GM12878 (cell line): ENCODE results near the gene DNAJB11. TPM values are rescaled to one million over a fixed set of nuclear protein-coding genes. Genes with fewer than 3 reads are reported as not detected.
A peak's percentile ranks its signal among the peaks of the same experiment; 100 is the strongest.

Experiments
- ATAC-seq: fragments of 200-7000 bp; cut with Tn5 transposase; 3 replicates; pipeline ENCODE4 v1.9.1; 2020; ENCODE audit warnings: mild to moderate bottlenecking, moderate library complexity
- BruUV-seq: library from RNA; stranded (reverse); fragments of 400-500 nt; replicated peaks from 2 replicates; lab custom pipeline; 2021; lab: Mats Ljungman, UMichigan
- CTCF ChIA-PET: fragments of 300-600 bp; sonication (Branson Sonifier 250); formaldehyde crosslinking; extraction: SDS; loops from one replicate; lab custom pipeline; 2021; ENCODE audit warnings: inconsistent platforms; lab: Yijun Ruan, JAX
- POLR2A ChIA-PET: fragments of 350-600 bp; formaldehyde crosslinking; extraction: SDS; loops from one replicate; lab custom pipeline; 2021; ENCODE audit warnings: inconsistent platforms; lab: Charles Lee
- RAD21 ChIA-PET: fragments of 300-600 bp; sonication (Branson Sonifier 250); formaldehyde crosslinking; loops from one replicate; lab custom pipeline; 2023; ENCODE audit warnings: antibody characterized with exemption; ENCODE audit not compliant: unreplicated experiment; lab: Charles Lee
- SMC1A ChIA-PET: fragments of 300-600 bp; sonication (Branson Sonifier 250); formaldehyde crosslinking; loops from one replicate; lab custom pipeline; 2023; ENCODE audit not compliant: unreplicated experiment, uncharacterized antibody; lab: Charles Lee
- DNase-seq: peaks from one replicate; pipeline ENCODE4 v3.0.0-alpha.2; 2011; ENCODE audit warnings: low read depth, low spot score
- FAIRE-seq: peaks from 3 replicates; lab custom pipeline; 2011; peaks lifted over from hg19 to GRCh38; lab: Jason Lieb, UNC
- H2AFZ ChIP-seq: 2 replicates; pipeline ENCODE4 v1.6.0; 2011; ENCODE audit warnings: low read depth, low read length, control low read depth; ENCODE audit not compliant: control insufficient read depth
- H3K27ac ChIP-seq: 2 replicates; pipeline ENCODE4 v1.5.1; 2011; ENCODE audit warnings: control low read depth; ENCODE audit not compliant: control insufficient read depth, insufficient read depth
- H3K27me3 ChIP-seq, 2 experiments: replicated peaks in 1 of 2; 2 replicates each; pipeline versions ENCODE4 v1.6.0 to v1.6.1; 2011; ENCODE audit warnings: low read length in 1 of 2; ENCODE audit not compliant: control insufficient read depth in 2 of 2, insufficient read depth in 2 of 2
- H3K36me3 ChIP-seq, 2 experiments: 2 replicates each; pipeline ENCODE4 v1.5.1; 2011; ENCODE audit warnings: low read length in 1 of 2; ENCODE audit not compliant: control insufficient read depth in 2 of 2, insufficient read depth in 2 of 2
- H3K4me1 ChIP-seq: 2 replicates; pipeline ENCODE4 v1.6.1; 2011; ENCODE audit warnings: mild to moderate bottlenecking, low read length, moderate library complexity, mixed read lengths; ENCODE audit not compliant: control insufficient read depth, insufficient read depth
- H3K4me2 ChIP-seq: 2 replicates; pipeline ENCODE4 v1.6.0; 2011; ENCODE audit warnings: control low read depth; ENCODE audit not compliant: control insufficient read depth, insufficient read depth
- H3K4me3 ChIP-seq: fragments of 200-600 bp; sonication (generic); 2 replicates; pipeline ENCODE4 v1.5.1; 2016
- H3K79me2 ChIP-seq: 2 replicates; pipeline ENCODE4 v1.6.0; 2011; ENCODE audit warnings: low read length; ENCODE audit not compliant: control insufficient read depth, insufficient read depth
- H3K9ac ChIP-seq: 2 replicates; pipeline ENCODE4 v1.8.0; 2011; ENCODE audit warnings: low read length, control low read depth, mixed read lengths; ENCODE audit not compliant: control insufficient read depth, insufficient read depth
- H3K9me3 ChIP-seq: replicated peaks from 3 replicates; pipeline ENCODE4 v1.5.1; 2011; ENCODE audit warnings: mild to moderate bottlenecking, low read length; ENCODE audit not compliant: control insufficient read depth, insufficient read depth
- H4K20me1 ChIP-seq: 2 replicates; pipeline ENCODE4 v1.6.0; 2011; ENCODE audit not compliant: control insufficient read depth, insufficient read depth
- TCF7 ChIP-seq: IDR thresholded peaks from 2 replicates; pipeline ENCODE4 v1.6.1; 2014; ENCODE audit warnings: antibody characterized with exemption, borderline replicate concordance
- WGBS: methylation state at CpG from one replicate; pipeline ENCODE4 v1.1.6; 2016; ENCODE audit warnings: low lambda C conversion rate; ENCODE audit not compliant: insufficient replicate concordance, insufficient coverage; ENCODE audit errors: missing lambda C conversion rate; 5-methylcytosine and 5-hydroxymethylcytosine counted together
- in situ Hi-C: fragments of 300-500 bp; cut with MboI; formaldehyde crosslinking; loops from 9 replicates; pipeline ENCODE4 v1.14.3; 2018; ENCODE audit warnings: mixed read lengths
- intact Hi-C: fragments of 100-400 bp; cut with micrococcal nuclease; formaldehyde crosslinking; loops from one replicate; pipeline ENCODE4 v1.14.2; 2022; ENCODE audit not compliant: unreplicated experiment
- polyA plus RNA-seq, 11 experiments: library from polyadenylated mRNA; depleted of rRNA in 4 of 11; unstranded in 6 of 11; stranded (reverse) in 5 of 11; fragments of >200 nt; fragmentation: Nextera tagmentation in 4 of 11; fragmentation: Illumina TruSeq in 1 of 11; extraction: Ambion mirVana in 4 of 11; extraction: Trizol in 1 of 11; gene quantifications; 1 replicate in 1 of 11; 2 replicates in 10 of 11; pipeline versions ENCODE4 v1.2.1 to v1.2.3, GENCODE V29; 2011 to 2016; ENCODE audit warnings: inconsistent platforms in 2 of 11, missing spikeins in 2 of 11, low read depth in 1 of 11
- total RNA-seq, 4 experiments: library from RNA; depleted of rRNA in 3 of 4; stranded (reverse); fragments of >200 nt in 3 of 4; fragmentation: Illumina TruSeq in 1 of 4; extraction: Trizol in 1 of 4; gene quantifications; 2 replicates each; pipeline versions ENCODE4 v1.2.1 to v1.2.3, GENCODE V29; 2013 to 2021
- TF ChIP-seq, protein P1 (sequence below): IDR thresholded peaks from 2 replicates; pipeline ENCODE4 v1.6.1; 2011; ENCODE audit warnings: borderline replicate concordance, low read depth, mild to moderate bottlenecking, moderate library complexity, low read length; ENCODE audit not compliant: insufficient read depth, poor library complexity, severe bottlenecking

Gene DNAJB11
- total and polyA plus RNA-seq, 10 of the 15 experiments (the other 5 are each of a cell fraction or from before 2014, with no cell fraction given), result 16.2 to 135 (median 57.8) TPM

- no TSS peak for BruUV-seq
- Histone ChIP-seq H3K79me2 (no peaks in the 10 kb centered on the region), H3K4me1 (peaks cover 4% of the 10 kb centered on the region), H3K9me3 (no peaks in the 10 kb centered on the region), H3K4me2 (no peak overlapping the region), H3K27me3 (no peaks in the 10 kb centered on the region; a peak in 3 of 4 replicates), H4K20me1 (no peaks in the 10 kb centered on the region), H3K27ac (no peak overlapping the region), H2AFZ (no peak overlapping the region), H3K9ac (no peak overlapping the region), H3K36me3 (no peaks in the 10 kb centered on the region), H3K4me3 (no peak overlapping the region)
- POLR2A ChIA-PET, result no interaction called here
- RAD21 ChIA-PET, result no interaction called here
- no peak for ATAC-seq
- intact Hi-C loops, result no loop called here
- TF ChIP-seq, protein P1, sequence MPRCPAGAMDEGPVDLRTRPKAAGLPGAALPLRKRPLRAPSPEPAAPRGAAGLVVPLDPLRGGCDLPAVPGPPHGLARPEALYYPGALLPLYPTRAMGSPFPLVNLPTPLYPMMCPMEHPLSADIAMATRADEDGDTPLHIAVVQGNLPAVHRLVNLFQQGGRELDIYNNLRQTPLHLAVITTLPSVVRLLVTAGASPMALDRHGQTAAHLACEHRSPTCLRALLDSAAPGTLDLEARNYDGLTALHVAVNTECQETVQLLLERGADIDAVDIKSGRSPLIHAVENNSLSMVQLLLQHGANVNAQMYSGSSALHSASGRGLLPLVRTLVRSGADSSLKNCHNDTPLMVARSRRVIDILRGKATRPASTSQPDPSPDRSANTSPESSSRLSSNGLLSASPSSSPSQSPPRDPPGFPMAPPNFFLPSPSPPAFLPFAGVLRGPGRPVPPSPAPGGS, result peak; percentile 29
- no peak for TF ChIP-seq TCF7
- DNase-seq, result no peak
- no peak for FAIRE-seq
- CTCF ChIA-PET, result interaction anchor here (0.5 to 2.0 kb wide), 5 partner anchors 12 to 1306 kb away, joined by 3 to 5 read pairs (median 4); no protein-coding TSS in a partner anchor
- 64% methylated on average over 17 of the region's 17 CpGs for WGBS
- in situ Hi-C loops, result no loop called here
- SMC1A ChIA-PET, result no interaction called here
Observed at GRCh38 chr3:186620213-186621092, 49.9 kb downstream of the DNAJB11 start.
